Caco-2 (cell line): ENCODE measurements around the gene ULBP1. TPM values are rescaled to one million over a fixed set of nuclear protein-coding genes. Genes with fewer than 3 reads are reported as not detected.
"Not testable (repeated sequence)": the region's sequence is repeated elsewhere in the genome, so short reads cannot be mapped to it uniquely, and the experiment has no call there.

ENCODE experiments used
- BruUV-seq: library from RNA; stranded (reverse); fragments of 400-500 nt; replicated peaks from 2 replicates; lab custom pipeline; 2021; lab: Mats Ljungman, UMichigan
- CTCF ChIA-PET: fragments of 300-600 bp; sonication (Branson Sonifier 250); formaldehyde crosslinking; loops from one replicate; lab custom pipeline; 2022; ENCODE audit warnings: antibody characterized with exemption; lab: Charles Lee
- POLR2A ChIA-PET: fragments of 300-600 bp; sonication (Branson Sonifier 250); formaldehyde crosslinking; loops from one replicate; lab custom pipeline; 2022; ENCODE audit warnings: antibody characterized with exemption; lab: Charles Lee
- DNase-seq, 2 experiments: peaks; one replicate each; pipeline versions ENCODE4 v3.0.0 to v3.0.0-alpha.2; 2020 to 2022
- H3K27me3 ChIP-seq: replicated peaks from 2 replicates; pipeline ENCODE4 v1.6.0; 2011; ENCODE audit warnings: low read length; ENCODE audit not compliant: control insufficient read depth, insufficient read depth
- H3K36me3 ChIP-seq: 2 replicates; pipeline ENCODE4 v1.5.1; 2011; ENCODE audit warnings: low read length; ENCODE audit not compliant: control insufficient read depth, insufficient read depth
- H3K4me1 ChIP-seq: fragments of 250-450 bp; sonication (Bioruptor Pico); 2 replicates; pipeline ENCODE4 v1.5.1; 2020; ENCODE audit warnings: mild to moderate bottlenecking
- H3K4me3 ChIP-seq: 2 replicates; pipeline ENCODE4 v1.5.1; 2011; ENCODE audit warnings: low read depth, mild to moderate bottlenecking, control low read depth, low read length
- H3K9me3 ChIP-seq: fragments of 250-450 bp; sonication (Bioruptor Pico); 2 replicates; pipeline ENCODE4 v1.5.1; 2020; ENCODE audit warnings: mild to moderate bottlenecking, moderate library complexity
- H3K27ac Mint-ChIP-seq: one replicate; pipeline ENCODE4 v1.8.0; 2022; ENCODE audit warnings: mixed read lengths; ENCODE audit not compliant: unreplicated experiment
- H3K27me3 Mint-ChIP-seq: one replicate; pipeline ENCODE4 v1.8.0; 2022; ENCODE audit warnings: mixed read lengths; ENCODE audit not compliant: insufficient read depth, unreplicated experiment
- H3K36me3 Mint-ChIP-seq: one replicate; pipeline ENCODE4 v1.8.0; 2022; ENCODE audit warnings: mild to moderate bottlenecking, mixed read lengths; ENCODE audit not compliant: insufficient read depth, unreplicated experiment
- H3K4me1 Mint-ChIP-seq: one replicate; pipeline ENCODE4 v1.8.0; 2022; ENCODE audit warnings: low read depth, mixed read lengths; ENCODE audit not compliant: unreplicated experiment
- H3K4me3 Mint-ChIP-seq: one replicate; pipeline ENCODE4 v1.8.0; 2022; ENCODE audit warnings: mild to moderate bottlenecking, moderate library complexity, mixed read lengths; ENCODE audit not compliant: unreplicated experiment
- H3K9me3 Mint-ChIP-seq: one replicate; pipeline ENCODE4 v1.8.0; 2022; ENCODE audit warnings: mixed read lengths; ENCODE audit not compliant: unreplicated experiment
- CTCF ChIP-seq, 2 experiments: fragments of 200-600 bp in 1 of 2; IDR thresholded peaks; 1 replicate in 1 of 2; 2 replicates in 1 of 2; pipeline versions ENCODE4 v1.5.1 to v1.8.0; 2011 to 2022; ENCODE audit warnings: antibody characterized with exemption in 1 of 2, control low read depth in 1 of 2, inconsistent platforms in 1 of 2, low read depth in 1 of 2, low read length in 1 of 2, mild to moderate bottlenecking in 1 of 2, moderate library complexity in 1 of 2; ENCODE audit not compliant: insufficient read depth in 1 of 2, severe bottlenecking in 1 of 2, unreplicated experiment in 1 of 2
- intact Hi-C: fragments of 100-400 bp; cut with micrococcal nuclease; formaldehyde crosslinking; loops from one replicate; pipeline ENCODE4 v1.10.0; 2022; ENCODE audit not compliant: unreplicated experiment
- total RNA-seq: library from RNA; stranded (reverse); gene quantifications from 2 replicates; pipeline ENCODE4 v1.2.3, GENCODE V29; 2022

ULBP1 gene
- total RNA-seq, 1 experiment from 2014 or later, result 7.7 TPM

- Mint-ChIP-seq H3K36me3 (peaks cover 9% of the 10 kb centered on the region), H3K27me3 (peaks cover 19% of the 10 kb centered on the region), H3K27ac (no peak overlapping the region), H3K4me1 (peaks cover 6% of the 10 kb centered on the region), H3K9me3 (no peaks in the 10 kb centered on the region), H3K4me3 (peak overlapping the region; percentile 31)
- H3K27me3 ChIP-seq, result no peaks in the 10 kb centered on the region; the same call in 1 of the 2 replicates
- ChIA-PET CTCF (no interaction called here), POLR2A (no interaction called here)
- H3K4me3 ChIP-seq, result no peak overlapping the region
- H3K9me3 ChIP-seq, result no peaks in the 10 kb centered on the region
- BruUV-seq, result no TSS peak
- H3K36me3 ChIP-seq, result no peaks in the 10 kb centered on the region
- TF ChIP-seq CTCF (IDR thresholded peaks at IDR 0.05; ENCODE audit: insufficient read depth in 1 of 2, low read depth in 1 of 2, low read length in 1 of 2, severe bottlenecking in 1 of 2, unreplicated experiment in 1 of 2), result no peak
- no peak for DNase-seq
- intact Hi-C loops, result no loop called here
- no peaks in the 10 kb centered on the region for H3K4me1 ChIP-seq
These were observed 23.1 kb upstream of the ULBP1 start for GRCh38 chr6:149940672-149940982.

DNA sequence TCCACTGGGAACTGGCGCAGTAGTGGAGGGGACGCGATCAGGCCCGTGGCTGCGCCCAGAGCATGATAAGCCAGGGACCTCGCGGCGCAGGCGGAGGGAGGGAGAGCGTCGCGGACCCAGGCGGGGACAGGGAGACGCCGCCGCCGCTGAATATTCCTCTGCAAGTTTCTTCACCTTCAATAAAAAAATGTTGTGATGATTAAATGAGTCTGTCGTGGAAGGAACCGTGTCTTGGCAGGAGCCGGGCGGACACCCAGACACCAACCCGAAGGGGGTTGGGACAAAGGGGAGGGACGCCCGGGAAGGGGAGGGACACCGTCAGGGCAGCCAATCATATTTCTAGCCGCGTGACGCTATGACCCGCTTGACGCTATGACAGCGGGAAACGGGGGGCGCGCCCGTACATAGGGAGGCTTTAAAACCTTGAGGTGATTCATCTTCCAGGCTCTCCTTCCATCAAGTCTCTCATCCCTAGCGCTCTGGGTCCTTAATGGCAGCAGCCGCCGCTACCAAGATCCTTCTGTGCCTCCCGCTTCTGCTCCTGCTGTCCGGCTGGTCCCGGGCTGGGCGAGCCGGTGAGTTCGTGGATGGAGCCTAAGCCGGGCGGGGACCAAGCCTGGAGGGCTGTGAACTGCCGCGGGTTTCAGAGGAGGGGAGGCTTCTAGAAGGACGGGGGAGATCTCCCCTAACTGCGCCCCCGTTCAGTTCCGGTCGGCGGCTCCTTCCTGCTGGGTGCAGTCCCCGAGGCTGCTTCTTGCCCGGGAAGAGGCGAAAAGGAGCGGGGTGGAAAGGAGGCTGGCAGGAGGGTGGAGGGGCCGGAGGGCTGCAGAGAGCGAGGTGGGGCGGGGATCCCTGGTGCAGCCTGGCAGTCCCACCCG lies 21.9 kb upstream of the ULBP1 start, which contains the start of gene ULBP2:
ULBP2 (plus strand) TSS at position 432 of the 878 bp plus-strand sequence; CDS start at position 491, 59 bp downstream.
- H3K4me3 ChIP-seq, result peak within 1 kb of the TSS; percentile 63
- Mint-ChIP-seq H3K4me3 (peak within 1 kb of the TSS; percentile 87), H3K4me1 (peaks cover 6% of the 10 kb centered on the region), H3K27ac (peak within 1 kb of the TSS; percentile 79), H3K9me3 (no peaks in the 10 kb centered on the region), H3K36me3 (peaks cover 9% of the 10 kb centered on the region), H3K27me3 (peaks cover 14% of the 10 kb centered on the region)
- POLR2A ChIA-PET, result no interaction called here
- no peaks in the 10 kb centered on the region for H3K4me1 ChIP-seq
- intact Hi-C loops, result no loop called here
- no peaks in the 10 kb centered on the region; the same call in 1 of the 2 replicates for H3K27me3 ChIP-seq
- no peaks in the 10 kb centered on the region for H3K9me3 ChIP-seq
- peak; percentile 79 to 83 for DNase-seq
- CTCF ChIA-PET, result no interaction called here
- no peaks in the 10 kb centered on the region for H3K36me3 ChIP-seq
- no peak for TF ChIP-seq CTCF (IDR thresholded peaks at IDR 0.05; ENCODE audit: insufficient read depth in 1 of 2, low read depth in 1 of 2, low read length in 1 of 2, severe bottlenecking in 1 of 2, unreplicated experiment in 1 of 2)
- BruUV-seq, result TSS peak; percentile 67

- intact Hi-C loops, result no loop called here
These were observed 21.3 kb upstream of the ULBP1 start for GRCh38 chr6:149942461-149942829.

DNA sequence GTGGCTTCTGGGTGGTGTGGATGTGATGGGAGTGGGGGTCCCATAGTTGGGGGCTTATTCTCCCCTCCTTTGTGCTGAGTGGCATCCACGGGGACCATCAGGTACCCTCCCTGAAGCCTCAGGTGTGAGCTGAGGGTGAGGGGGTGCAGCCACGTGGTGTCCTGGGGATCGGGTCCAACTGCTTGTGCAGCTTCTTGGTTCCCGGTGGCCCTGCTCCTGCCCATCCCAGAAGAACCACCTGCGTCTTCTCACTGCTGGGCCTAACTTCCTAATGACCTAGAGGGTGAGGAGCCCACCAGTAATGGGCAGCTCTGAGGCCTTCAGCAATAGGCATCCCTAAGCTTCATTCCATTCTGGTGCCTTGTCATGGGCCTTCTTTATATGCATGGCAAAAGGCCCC lies 20.4 kb upstream of the ULBP1 start:
- DNase-seq, H3K4me1 Mint-ChIP-seq, H3K36me3 ChIP-seq, H3K36me3 Mint-ChIP-seq, H3K9me3 ChIP-seq, intact Hi-C loops, CTCF ChIA-PET, H3K9me3 Mint-ChIP-seq, H3K27me3 ChIP-seq, H3K4me3 ChIP-seq, POLR2A ChIA-PET, H3K27ac Mint-ChIP-seq, BruUV-seq, H3K4me1 ChIP-seq: not testable (repeated sequence)
- Mint-ChIP-seq H3K4me3 (peak overlapping the region; percentile 31), H3K27me3 (peaks cover 14% of the 10 kb centered on the region)

More at GRCh38 chr6:149942461-149942829, 21.3 kb upstream of the ULBP1 start:
- peak overlapping the region; percentile 87 for H3K4me3 Mint-ChIP-seq
- peak in 1 of 2 experiments; percentile 26 for DNase-seq
- no TSS peak for BruUV-seq
- H3K27me3 ChIP-seq, result no peaks in the 10 kb centered on the region; the same call in 1 of the 2 replicates
- ChIA-PET POLR2A (no interaction called here), CTCF (no interaction called here)
- no peak for TF ChIP-seq CTCF (IDR thresholded peaks at IDR 0.05; ENCODE audit: insufficient read depth in 1 of 2, low read depth in 1 of 2, low read length in 1 of 2, severe bottlenecking in 1 of 2, unreplicated experiment in 1 of 2)
- no peaks in the 10 kb centered on the region for H3K9me3 Mint-ChIP-seq
- peaks cover 9% of the 10 kb centered on the region for H3K36me3 Mint-ChIP-seq
- H3K4me1 ChIP-seq, result no peaks in the 10 kb centered on the region
- no peak overlapping the region for H3K27ac Mint-ChIP-seq
- H3K36me3 ChIP-seq, result no peaks in the 10 kb centered on the region
- H3K4me3 ChIP-seq, result peak overlapping the region; percentile 63
- peaks cover 14% of the 10 kb centered on the region for H3K27me3 Mint-ChIP-seq
- peaks cover 6% of the 10 kb centered on the region for H3K4me1 Mint-ChIP-seq
- H3K9me3 ChIP-seq, result no peaks in the 10 kb centered on the region

- H3K4me1 Mint-ChIP-seq, DNase-seq, intact Hi-C loops, H3K9me3 Mint-ChIP-seq, H3K27me3 Mint-ChIP-seq, H3K36me3 ChIP-seq, H3K4me3 Mint-ChIP-seq, H3K4me3 ChIP-seq, H3K9me3 ChIP-seq, H3K36me3 Mint-ChIP-seq, H3K27ac Mint-ChIP-seq, H3K4me1 ChIP-seq, H3K27me3 ChIP-seq, BruUV-seq, CTCF ChIA-PET, POLR2A ChIA-PET: not testable (repeated sequence)
These were observed 18.5 kb upstream of the ULBP1 start for GRCh38 chr6:149945276-149945675.
